SHP77 treated with DMSO at 0.1 percent for 48 hours (cell line): ENCODE data around the gene GPC5.
"Not testable (repeated sequence)": the region's sequence is repeated elsewhere in the genome, so short reads cannot be mapped to it uniquely, and the experiment has no call there.

ENCODE experiments used
- DNase-seq: peaks from one replicate; lab custom pipeline; 2025; lab: John Stamatoyannopoulos, UW

GPC5 gene

DNA sequence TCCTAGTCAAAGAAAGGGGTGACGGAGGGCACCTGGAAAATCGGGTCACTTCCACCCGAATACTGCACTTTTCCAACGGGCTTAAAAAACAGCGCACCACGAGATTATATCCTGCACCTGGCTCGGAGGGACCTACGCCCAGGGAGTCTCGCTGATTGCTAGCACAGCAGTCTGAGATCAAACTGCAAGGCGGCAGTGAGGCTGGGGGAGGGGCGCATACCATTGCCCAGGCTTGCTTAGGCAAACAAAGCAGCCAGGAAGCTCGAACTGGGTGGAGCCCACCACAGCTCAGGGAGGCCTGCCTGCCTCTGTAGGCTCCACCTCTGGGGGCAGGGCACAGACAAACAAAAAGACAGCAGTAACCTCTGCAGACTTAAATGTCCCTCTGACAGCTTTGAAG is 1354.3 kb downstream of the GPC5 start:
- not testable (repeated sequence) for DNase-seq

- no peak for DNase-seq
Measured at GRCh38 chr13:92761710-92762109, 1363.3 kb downstream of the GPC5 start.

DNA sequence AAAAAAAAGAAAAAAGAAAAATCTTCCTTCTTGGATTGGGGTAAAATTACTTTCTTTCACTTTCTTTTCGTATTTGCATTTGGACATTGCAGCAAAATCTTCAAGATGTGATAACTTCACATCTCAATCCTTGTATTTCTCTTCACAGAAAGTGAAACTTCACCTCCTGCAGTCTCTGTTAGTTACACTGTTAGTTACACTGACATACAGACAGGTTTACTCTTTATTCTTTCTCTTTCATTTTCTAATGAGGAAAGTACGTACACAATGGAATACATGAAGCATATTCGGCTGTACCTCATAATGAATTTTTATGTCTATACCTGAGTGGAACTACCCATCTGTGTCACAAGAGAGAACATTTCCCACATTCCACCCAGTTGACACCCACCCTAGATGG is 1369.0 kb downstream of the GPC5 start:
- no peak for DNase-seq

DNA sequence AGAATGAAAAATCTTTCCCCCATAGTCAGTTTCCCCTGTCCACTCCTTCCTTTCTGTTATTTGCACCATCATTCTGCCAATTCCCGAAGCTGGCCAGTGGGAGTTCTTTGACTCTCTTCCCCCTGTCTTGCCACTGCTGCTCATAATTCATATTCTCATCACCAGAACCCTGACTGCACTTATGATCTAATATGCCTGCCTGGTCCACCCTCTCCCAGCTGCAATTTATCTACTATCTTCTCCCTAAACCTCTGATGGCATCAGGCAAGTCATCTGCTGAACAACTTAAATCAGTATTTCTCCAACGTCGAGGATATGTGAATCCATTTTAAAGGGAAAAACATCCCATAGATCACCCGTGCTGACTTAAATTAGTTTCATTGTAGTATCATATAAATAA is 1370.2 kb downstream of the GPC5 start:
- DNase-seq: no peak

DNA sequence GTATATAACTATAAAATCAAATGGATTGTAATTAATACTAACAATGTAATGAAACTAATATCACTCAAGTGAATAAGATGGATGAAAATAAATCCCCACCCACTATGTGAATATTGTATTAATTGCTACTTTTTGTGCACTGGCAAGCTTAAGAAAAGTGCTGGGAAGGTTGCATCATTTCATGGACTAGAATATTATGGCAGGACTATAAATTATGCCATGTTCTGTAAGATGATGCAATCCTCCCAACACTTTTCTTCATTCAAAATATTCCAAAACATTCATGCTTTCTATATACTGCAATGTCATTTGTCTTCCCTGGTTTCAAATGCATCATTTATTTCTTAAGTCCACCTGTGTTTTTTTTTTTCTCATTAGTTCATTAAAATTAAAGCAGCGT is 1370.6 kb downstream of the GPC5 start:
- DNase-seq: no peak

- no peak for DNase-seq
Measured at GRCh38 chr13:92775658-92776057, 1377.2 kb downstream of the GPC5 start.

DNA sequence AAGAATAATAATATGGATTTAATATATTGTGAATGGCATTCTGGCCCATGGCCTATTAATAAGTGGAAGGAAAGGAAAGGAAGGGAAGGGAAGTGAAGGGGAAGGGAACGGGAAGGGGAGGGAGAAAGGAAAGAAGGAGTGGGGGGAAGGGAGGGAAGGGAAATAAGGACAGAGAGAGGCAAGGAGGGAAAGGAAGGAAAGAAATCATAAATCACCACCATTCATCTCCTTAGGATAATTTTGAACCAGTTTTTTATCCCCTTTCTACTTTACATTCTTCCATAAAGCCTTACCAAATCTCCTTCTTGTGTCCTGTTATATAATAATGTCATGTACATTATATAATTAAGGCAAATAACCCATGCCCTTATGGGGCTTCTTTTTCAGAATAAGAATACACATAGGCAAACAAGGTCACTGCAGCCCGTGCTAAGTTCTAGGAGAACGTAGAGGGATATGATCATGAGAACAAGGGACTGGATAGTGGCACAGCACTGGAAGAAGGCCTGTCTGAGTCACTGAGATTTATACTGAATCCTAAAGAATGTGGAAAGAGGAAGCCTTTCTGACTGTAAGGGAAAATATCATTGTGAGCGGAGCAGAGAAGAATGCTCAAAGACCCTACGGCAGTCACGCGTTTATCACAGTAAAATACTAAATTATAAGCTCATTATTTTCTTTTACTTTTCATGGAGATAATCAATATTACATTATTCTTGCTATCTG is 1383.7 kb downstream of the GPC5 start:
- DNase-seq: no peak

DNA sequence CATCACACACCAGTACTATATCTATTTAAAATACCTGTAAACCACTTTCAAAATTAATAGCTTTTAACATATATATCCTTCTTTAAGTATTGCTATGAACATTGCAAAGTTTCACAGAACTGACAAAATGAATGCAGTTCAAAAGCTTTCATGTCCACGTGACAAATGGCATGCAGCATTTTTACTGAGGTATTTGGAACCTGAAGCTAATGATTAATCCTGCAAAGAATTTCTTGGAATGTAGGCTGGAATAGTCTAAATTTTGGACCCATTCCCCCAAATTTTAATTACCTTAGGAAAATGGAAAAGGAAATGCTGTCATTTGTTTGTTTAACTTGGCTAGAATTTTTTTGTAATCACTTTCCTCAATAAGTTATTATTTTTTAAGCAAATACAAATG is 1404.4 kb downstream of the GPC5 start:
- no peak for DNase-seq

GRCh38 chr13:92804346-92804745 is 1405.9 kb downstream of the GPC5 start:
- DNase-seq: no peak

DNA sequence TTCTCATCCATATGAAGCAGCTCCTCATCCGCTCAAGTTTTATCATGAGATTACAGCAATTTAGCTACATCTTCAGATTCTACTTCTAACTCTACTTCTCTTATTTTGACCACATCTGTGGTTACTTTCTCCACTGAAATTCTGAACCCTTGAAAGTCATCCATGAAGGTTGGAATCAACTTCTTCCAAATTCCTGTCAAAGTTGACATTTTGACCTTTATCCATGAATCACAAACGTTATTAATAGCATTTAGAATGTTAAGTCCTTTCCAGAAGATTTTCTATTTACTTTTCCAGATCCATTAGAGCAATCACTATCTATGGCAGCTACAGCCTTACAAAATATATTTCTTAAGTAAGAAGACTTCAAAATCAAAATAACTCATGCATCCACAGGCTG is 1406.5 kb downstream of the GPC5 start:
- no peak for DNase-seq

GRCh38 chr13:92805766-92806165 is 1407.3 kb downstream of the GPC5 start:
- DNase-seq: no peak

DNA sequence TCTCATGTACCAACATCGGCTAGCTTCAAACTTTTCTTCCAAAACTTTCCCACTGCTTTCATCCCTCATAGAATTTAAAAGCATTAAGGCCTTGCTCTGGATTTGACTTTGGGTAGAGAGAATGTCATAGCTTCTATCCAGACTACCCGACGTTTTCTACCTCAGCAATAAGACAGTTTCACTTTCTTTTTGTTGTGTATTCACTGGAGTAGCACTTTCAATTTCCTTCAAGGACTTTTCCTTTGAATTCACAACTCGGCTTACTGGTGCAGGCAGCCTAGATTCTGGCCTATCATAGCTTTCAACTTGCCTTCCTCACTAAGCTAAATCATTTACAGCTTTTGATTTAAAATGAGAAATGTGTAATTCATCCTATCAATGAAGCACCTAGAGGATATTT is 1407.8 kb downstream of the GPC5 start:
- DNase-seq: no peak

DNA sequence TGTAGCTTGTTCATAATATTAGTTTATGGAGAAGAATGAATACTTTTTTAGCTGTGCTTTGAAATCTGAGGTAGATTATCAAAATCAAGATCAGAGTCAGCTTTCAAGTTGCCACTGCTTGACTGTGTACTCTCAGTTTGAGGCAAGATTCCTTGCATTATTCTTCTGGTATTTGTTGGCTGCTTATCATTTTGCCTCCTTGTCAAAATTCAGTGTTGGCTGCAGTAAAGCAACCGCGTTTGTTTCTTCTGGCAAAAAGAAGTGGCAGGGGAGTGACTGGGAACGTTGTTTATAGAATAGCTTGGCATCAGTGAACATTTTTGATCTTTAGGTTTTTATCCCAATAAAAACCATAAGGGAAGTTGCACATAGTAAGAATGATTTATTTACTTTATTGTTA is 1408.9 kb downstream of the GPC5 start:
- no peak for DNase-seq

DNA sequence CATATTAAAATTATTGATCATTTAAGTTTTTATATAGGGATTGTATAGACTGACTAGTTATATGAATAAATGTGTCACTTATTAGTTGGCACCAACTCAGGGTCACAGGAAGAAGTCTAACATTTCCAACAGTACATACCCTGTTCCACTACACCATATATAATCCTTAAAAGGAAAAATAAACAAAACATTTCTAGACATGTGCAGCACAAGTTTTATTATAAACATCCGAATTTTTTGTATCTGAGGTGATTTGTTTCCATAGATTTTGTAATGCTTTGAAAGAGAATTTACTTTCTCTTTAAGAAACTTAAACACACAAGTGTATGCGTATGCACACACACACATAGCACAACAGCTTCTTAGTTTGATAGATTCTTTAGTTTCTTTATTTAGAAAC is 1409.5 kb downstream of the GPC5 start:
- no peak for DNase-seq

DNA sequence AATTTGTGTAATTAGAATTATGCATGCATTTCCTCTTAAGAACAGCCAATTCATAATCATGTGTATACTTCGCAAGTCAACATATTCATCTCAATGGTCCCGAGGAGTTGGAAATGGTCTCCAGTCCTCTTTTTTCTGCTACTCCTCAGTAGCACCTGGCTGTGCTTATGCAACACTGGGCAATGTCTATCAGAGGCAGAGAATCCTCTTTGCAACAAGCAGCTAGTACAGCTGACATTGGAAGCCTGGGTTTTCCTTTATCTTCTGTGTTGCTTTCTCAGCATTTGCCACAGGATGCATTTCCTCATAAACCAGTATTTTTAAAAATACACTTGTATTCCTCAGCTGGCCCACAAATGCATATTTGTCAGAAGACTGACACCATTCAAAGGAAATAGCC is 1422.9 kb downstream of the GPC5 start:
- peak; percentile 92 for DNase-seq

- DNase-seq: peak; percentile 94
Measured at GRCh38 chr13:92823059-92823458, 1424.6 kb downstream of the GPC5 start.

DNA sequence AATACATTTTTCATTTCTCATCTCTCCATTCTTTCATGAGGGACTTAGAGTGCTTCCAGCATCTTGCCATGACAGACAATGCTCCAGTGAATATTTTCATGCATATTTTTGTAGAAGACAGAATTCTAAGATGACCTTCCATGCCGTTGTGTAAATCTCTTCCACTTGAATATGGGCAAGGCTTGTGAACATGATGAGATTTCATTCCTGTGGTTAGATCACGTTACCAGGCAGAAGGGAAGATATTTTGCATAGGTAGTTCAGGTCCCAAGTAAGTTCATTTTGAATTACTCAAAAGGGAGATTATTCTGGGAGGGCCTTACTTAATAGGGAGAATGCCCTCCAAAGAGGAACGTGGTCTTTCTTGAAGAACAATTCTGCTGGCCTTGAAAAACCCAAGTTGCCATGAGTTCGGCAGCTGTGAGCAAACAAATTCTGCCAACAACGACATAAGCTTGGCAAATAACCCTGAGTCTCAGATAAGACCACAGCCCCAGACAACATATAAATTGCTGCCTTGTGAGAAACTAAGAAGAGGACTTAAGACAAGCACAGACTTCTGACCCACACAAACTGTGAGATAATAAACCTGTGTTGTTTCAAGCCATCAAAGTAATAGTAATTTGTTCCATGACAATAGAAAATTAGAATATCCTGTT is 1427.6 kb downstream of the GPC5 start:
- DNase-seq: no peak

DNA sequence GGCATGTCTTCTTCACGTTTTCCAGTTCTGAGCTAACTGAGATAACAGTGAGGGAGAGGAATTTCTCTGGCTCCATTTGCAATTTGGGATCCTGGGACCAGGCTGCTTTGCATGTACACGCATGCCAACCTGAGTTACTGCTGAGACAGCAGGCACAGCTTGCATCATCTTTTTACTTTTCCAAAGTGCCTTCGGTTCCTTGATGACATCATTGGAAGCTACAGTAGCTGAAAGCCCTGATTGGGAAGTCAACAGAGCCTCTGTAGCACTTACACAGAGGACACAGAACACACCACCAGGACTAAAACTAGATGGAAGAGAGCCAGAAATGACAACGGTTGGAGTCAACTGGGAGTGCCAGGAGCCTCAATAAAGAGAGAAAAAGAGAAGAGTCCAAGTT is 1429.1 kb downstream of the GPC5 start:
- peak; percentile 37 for DNase-seq

- DNase-seq: no peak
Measured at GRCh38 chr13:92829930-92830329, 1431.5 kb downstream of the GPC5 start.

DNA sequence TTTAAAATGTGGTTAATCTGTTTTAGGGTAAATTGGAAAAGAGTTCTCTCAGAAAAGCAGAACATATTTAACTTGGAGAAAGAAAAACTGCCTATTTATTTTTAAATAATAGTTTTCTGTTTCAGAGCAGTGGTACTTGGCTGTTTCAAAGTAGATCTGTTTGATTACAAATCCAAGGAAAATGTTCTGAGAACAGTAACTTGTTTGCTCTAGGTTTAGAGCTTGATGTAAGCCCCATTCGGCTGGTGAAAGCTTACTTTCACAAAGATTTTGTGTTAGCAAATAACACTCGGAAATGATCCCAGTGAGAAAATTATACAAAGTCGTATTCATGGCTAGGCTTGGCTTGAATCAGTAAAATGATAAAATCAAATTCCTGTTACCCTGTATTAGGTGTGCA is 1432.4 kb downstream of the GPC5 start:
- DNase-seq: no peak

DNA sequence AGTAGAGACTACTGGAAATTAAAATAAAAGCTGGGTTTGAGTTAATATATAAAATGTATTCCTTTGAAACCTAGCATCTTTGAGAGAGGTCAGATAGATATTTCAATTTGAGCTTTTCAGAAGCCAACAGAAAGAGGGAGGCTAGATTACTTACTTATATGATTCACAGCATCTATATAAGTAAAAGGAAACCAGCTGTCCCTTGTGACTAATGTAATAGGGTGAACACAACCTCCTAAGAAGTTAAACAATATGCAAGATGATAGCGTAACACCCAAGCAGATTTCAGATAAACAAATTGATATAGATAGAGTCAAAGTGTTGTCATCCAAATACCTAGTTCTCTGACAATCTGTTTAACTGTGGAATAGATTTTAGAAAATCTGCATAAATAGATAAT is 1434.7 kb downstream of the GPC5 start:
- no peak for DNase-seq

GRCh38 chr13:92836171-92836570 is 1437.8 kb downstream of the GPC5 start:
- no peak for DNase-seq

DNA sequence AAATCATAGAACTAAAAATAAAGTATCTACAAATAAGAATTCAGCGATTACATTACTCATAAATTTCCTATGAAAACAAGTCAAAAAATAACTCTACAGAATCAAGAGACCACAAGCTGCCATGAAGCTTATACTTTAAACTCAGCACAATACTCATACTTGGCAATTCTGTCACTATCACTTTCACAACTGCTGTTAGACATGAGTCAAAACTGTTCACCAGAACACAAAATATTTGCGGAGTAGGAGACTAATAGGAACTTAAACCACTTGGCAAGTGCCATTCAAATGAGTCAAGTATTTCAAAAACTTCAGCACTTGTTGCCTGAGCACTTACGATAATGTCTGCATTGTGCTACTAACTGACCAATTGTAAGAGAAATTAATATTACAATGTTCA is 1440.4 kb downstream of the GPC5 start:
- DNase-seq: no peak

DNA sequence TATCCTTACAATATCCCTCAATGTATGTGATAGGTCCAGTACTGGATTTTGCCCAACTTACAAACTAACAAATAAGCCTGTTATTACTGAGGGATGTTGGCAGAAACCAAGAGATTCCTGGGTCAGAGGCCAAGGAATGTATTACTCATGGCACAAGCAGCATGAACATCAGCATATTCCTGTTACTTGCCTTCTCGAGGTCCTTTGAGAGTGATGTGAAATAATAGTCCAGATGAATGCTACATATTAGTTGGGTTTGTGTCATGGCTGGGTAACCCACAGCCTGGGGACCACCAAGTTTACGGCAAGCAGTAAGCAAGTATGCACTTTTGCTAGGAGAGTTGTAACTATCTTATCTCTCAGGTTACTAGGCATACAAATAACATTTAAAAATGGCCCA is 1443.7 kb downstream of the GPC5 start:
- DNase-seq: no peak
